Endodermal cell (in vitro differentiated cells): Measurements from ENCODE around the gene CD79A. TPM values are rescaled to one million over a fixed set of nuclear protein-coding genes. Genes with fewer than 3 reads are reported as not detected.

Experiments
- DNase-seq: peaks from one replicate; pipeline ENCODE4 v3.0.0-alpha.2; 2017
- H3K27ac ChIP-seq: 2 replicates; pipeline ENCODE4 v1.5.1; 2013; ENCODE audit warnings: mild to moderate bottlenecking, low read depth, low read length, moderate library complexity
- H3K27me3 ChIP-seq: 2 replicates; pipeline ENCODE4 v1.6.1; 2013; ENCODE audit warnings: mild to moderate bottlenecking, low read length, moderate library complexity; ENCODE audit not compliant: insufficient read depth, control insufficient read depth, poor library complexity, severe bottlenecking
- H3K36me3 ChIP-seq: 2 replicates; pipeline ENCODE4 v1.7.0; 2013; ENCODE audit warnings: mild to moderate bottlenecking, low read length, moderate library complexity; ENCODE audit not compliant: control insufficient read depth, insufficient read depth
- H3K4me1 ChIP-seq: one replicate; pipeline ENCODE4 v1.7.0; 2013; ENCODE audit warnings: low read length; ENCODE audit not compliant: control insufficient read depth, insufficient read depth
- H3K4me3 ChIP-seq: 2 replicates; pipeline ENCODE4 v1.5.1; 2013; ENCODE audit warnings: mild to moderate bottlenecking, low read length, moderate library complexity
- H3K9ac ChIP-seq: 2 replicates; pipeline ENCODE4 v1.6.1; 2013; ENCODE audit warnings: mild to moderate bottlenecking, low read length, moderate library complexity; ENCODE audit not compliant: poor library complexity, severe bottlenecking; ENCODE audit errors: extremely low read depth
- H3K9me3 ChIP-seq: 2 replicates; pipeline ENCODE4 v1.6.1; 2013; ENCODE audit warnings: mild to moderate bottlenecking, low read length, moderate library complexity; ENCODE audit not compliant: control insufficient read depth
- H3K27ac Mint-ChIP-seq: 2 replicates; pipeline ENCODE4 v1.8.0; 2020; ENCODE audit warnings: mixed read lengths
- H3K27me3 Mint-ChIP-seq: 2 replicates; pipeline ENCODE4 v1.8.0; 2021; ENCODE audit warnings: mild to moderate bottlenecking, mixed read lengths; ENCODE audit not compliant: insufficient read depth
- H3K36me3 Mint-ChIP-seq: 2 replicates; pipeline ENCODE4 v1.8.0; 2020; ENCODE audit warnings: low read depth, mixed read lengths
- H3K4me1 Mint-ChIP-seq: 2 replicates; pipeline ENCODE4 v1.8.0; 2020; ENCODE audit warnings: mixed read lengths
- H3K4me3 Mint-ChIP-seq: 2 replicates; pipeline ENCODE4 v1.8.0; 2020; ENCODE audit warnings: mild to moderate bottlenecking, moderate library complexity, mixed read lengths
- H3K9me3 Mint-ChIP-seq: 2 replicates; pipeline ENCODE4 v1.8.0; 2020; ENCODE audit warnings: mild to moderate bottlenecking, mixed read lengths
- CTCF ChIP-seq: fragments of 200-600 bp; sonication (generic); conservative IDR thresholded peaks from 2 replicates; pipeline ENCODE4 v1.5.0; 2021; ENCODE audit warnings: antibody characterized with exemption, mild to moderate bottlenecking
- WGBS, 2 experiments: methylation state at CpG; one replicate each; pipeline versions ENCODE4 v1.1.5 to v1.1.7; 2013; ENCODE audit warnings: missing lambda C conversion rate in 2 of 2, mixed read lengths in 1 of 2; ENCODE audit not compliant: insufficient coverage in 1 of 2, insufficient read length in 1 of 2; 5-methylcytosine and 5-hydroxymethylcytosine counted together
- total RNA-seq, 2 donors: library from RNA; stranded (reverse); fragmentation: NEBNext Ultra II Directional in 1 of 2; extraction: Animal tissue kit (Norgen Biotek cat#: 25700) in 1 of 2; gene quantifications; 2 replicates in 1 of 2; 3 replicates in 1 of 2; pipeline ENCODE4 v1.2.1, GENCODE V29; 2021

The CD79A gene
- total RNA-seq, 2 donors from 2014 or later = not detected

DNA sequence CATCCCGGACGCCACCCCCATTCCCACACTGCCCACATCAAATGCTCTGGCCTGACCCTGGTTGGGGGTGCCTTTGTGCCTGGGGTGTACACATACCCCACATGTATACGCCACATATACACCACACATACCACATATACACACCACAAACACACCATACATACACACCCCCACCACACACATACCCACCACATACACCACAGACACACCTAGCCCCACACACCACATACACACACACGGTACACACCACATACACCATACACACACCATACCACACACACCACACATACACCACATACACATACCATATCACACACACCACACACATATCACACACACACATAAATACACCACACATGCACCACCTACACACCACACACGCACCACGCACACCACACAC lies 41.0 kb downstream of the CD79A start:
- DNase-seq = no peak
- no peak overlapping the region for H3K27ac Mint-ChIP-seq
- Histone ChIP-seq H3K27me3 (peaks cover 100% of the 10 kb centered on the region), H3K4me1 (no peaks in the 10 kb centered on the region), H3K4me3 (no peak overlapping the region), H3K27ac (no peak overlapping the region), H3K9ac (no peak overlapping the region), H3K36me3 (no peaks in the 10 kb centered on the region), H3K9me3 (no peaks in the 10 kb centered on the region)
- 81 to 82% methylated on average over 6 of the region's 6 CpGs for WGBS, 2 experiments
- peaks cover 9% of the 10 kb centered on the region for H3K4me1 Mint-ChIP-seq
- no peak overlapping the region for H3K4me3 Mint-ChIP-seq
- no peaks in the 10 kb centered on the region for H3K9me3 Mint-ChIP-seq
- H3K36me3 Mint-ChIP-seq = no peaks in the 10 kb centered on the region
- no peak for TF ChIP-seq CTCF
- H3K27me3 Mint-ChIP-seq = peaks cover 26% of the 10 kb centered on the region

DNA sequence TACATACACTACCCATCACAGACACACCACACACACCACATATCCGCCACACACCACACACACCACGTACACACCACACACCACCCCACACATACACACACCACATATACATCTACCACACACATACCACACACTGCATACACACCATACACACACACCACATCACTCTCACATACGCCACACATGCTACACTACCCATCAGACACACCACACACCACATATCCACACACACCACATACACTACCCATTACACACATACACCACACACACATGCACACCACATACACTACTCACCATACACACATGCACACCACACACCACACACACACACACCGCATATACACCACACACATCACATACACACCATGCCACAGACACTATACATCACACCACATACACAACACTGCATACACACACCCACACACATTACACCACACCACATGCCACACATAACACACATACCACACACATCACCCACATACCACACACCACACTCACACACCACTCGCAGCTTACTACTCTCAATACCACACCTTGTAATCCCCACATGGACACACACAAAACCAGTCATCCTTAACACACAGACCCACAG lies 41.7 kb downstream of the CD79A start:
- H3K4me1 Mint-ChIP-seq = peaks cover 11% of the 10 kb centered on the region
- H3K9me3 Mint-ChIP-seq = no peaks in the 10 kb centered on the region
- Histone ChIP-seq H3K36me3 (no peaks in the 10 kb centered on the region), H3K9me3 (no peaks in the 10 kb centered on the region), H3K27me3 (peaks cover 98% of the 10 kb centered on the region), H3K27ac (no peak overlapping the region), H3K4me1 (no peaks in the 10 kb centered on the region), H3K9ac (no peak overlapping the region), H3K4me3 (no peak overlapping the region)
- H3K27me3 Mint-ChIP-seq = peaks cover 23% of the 10 kb centered on the region
- no peaks in the 10 kb centered on the region for H3K36me3 Mint-ChIP-seq
- no peak overlapping the region for H3K4me3 Mint-ChIP-seq
- WGBS, 2 experiments = 80 to 91% methylated on average over 5 of the region's 5 CpGs
- no peak for TF ChIP-seq CTCF
- DNase-seq = no peak
- no peak overlapping the region for H3K27ac Mint-ChIP-seq

GRCh38 chr19:41919948-41920712 lies 43.1 kb downstream of the CD79A start:
- no peak for TF ChIP-seq CTCF
- Histone ChIP-seq H3K36me3 (no peaks in the 10 kb centered on the region), H3K9ac (no peak overlapping the region), H3K4me1 (no peaks in the 10 kb centered on the region), H3K9me3 (no peaks in the 10 kb centered on the region), H3K4me3 (no peak overlapping the region), H3K27me3 (peaks cover 98% of the 10 kb centered on the region), H3K27ac (no peak overlapping the region)
- no peak for DNase-seq
- Mint-ChIP-seq H3K9me3 (no peaks in the 10 kb centered on the region), H3K4me1 (peaks cover 11% of the 10 kb centered on the region), H3K27me3 (peaks cover 15% of the 10 kb centered on the region), H3K27ac (no peak overlapping the region), H3K36me3 (no peaks in the 10 kb centered on the region), H3K4me3 (no peak overlapping the region)
- 91 to 92% methylated on average over 30 to 33 of the region's 33 CpGs for WGBS, 2 experiments
